Endothelial cell of umbilical vein (primary cell): ENCODE measurements around the gene PKNOX2. TPM values are rescaled to one million over a fixed set of nuclear protein-coding genes. Genes with fewer than 3 reads are reported as not detected.

ENCODE experiments used
- BruUV-seq: library from RNA; stranded (reverse); fragments of 400-500 nt; replicated peaks from 2 replicates; lab custom pipeline; 2021; lab: Mats Ljungman, UMichigan
- CTCF ChIA-PET: fragments of 300-600, 350-600 bp; sonication (Branson Sonifier 250); formaldehyde crosslinking; loops from one replicate; lab custom pipeline; 2021; ENCODE audit warnings: antibody characterized with exemption, inconsistent platforms; lab: Charles Lee
- POLR2A ChIA-PET: fragments of 300-600, 350-600 bp; sonication (Branson Sonifier 250); formaldehyde crosslinking; loops from one replicate; lab custom pipeline; 2021; ENCODE audit warnings: antibody characterized with exemption, inconsistent platforms; lab: Charles Lee
- DNase-seq: peaks from one replicate; pipeline ENCODE4 v3.0.0-alpha.2; 2011; ENCODE audit warnings: low read depth, low spot score
- FAIRE-seq: peaks from 2 replicates; lab custom pipeline; 2011; peaks lifted over from hg19 to GRCh38; lab: Jason Lieb, UNC
- H2AFZ ChIP-seq: 2 replicates; pipeline ENCODE4 v1.6.0; 2012; ENCODE audit warnings: low read depth, low read length, control low read depth, inconsistent platforms
- H3K27ac ChIP-seq: 2 replicates; pipeline ENCODE4 v1.5.1; 2011; ENCODE audit warnings: low read depth, mild to moderate bottlenecking, control low read depth, low read length, moderate library complexity; ENCODE audit not compliant: insufficient read depth
- H3K27me3 ChIP-seq, 2 experiments: 2 replicates each; pipeline versions ENCODE4 v1.6.0 to v1.6.1; 2011; ENCODE audit warnings: low read length in 2 of 2, mixed read lengths in 1 of 2; ENCODE audit not compliant: control insufficient read depth in 2 of 2, insufficient read depth in 2 of 2
- H3K36me3 ChIP-seq, 2 experiments: 2 replicates in 1 of 2; 3 replicates in 1 of 2; pipeline ENCODE4 v1.5.1; 2011; ENCODE audit warnings: low read length in 2 of 2, mild to moderate bottlenecking in 1 of 2, moderate library complexity in 1 of 2; ENCODE audit not compliant: control insufficient read depth in 2 of 2, insufficient read depth in 2 of 2; ENCODE audit errors: extremely low read depth in 1 of 2
- H3K4me1 ChIP-seq: 3 replicates; pipeline ENCODE4 v1.5.1; 2011; ENCODE audit warnings: mild to moderate bottlenecking, low read length; ENCODE audit not compliant: control insufficient read depth, insufficient read depth; ENCODE audit errors: extremely low read depth
- H3K4me2 ChIP-seq: 2 replicates; pipeline ENCODE4 v1.6.1; 2011; ENCODE audit warnings: low read length, control low read depth, mixed read lengths; ENCODE audit not compliant: insufficient read depth
- H3K4me3 ChIP-seq, 3 experiments: fragments of 200-600 bp in 1 of 3; sonication (generic), shearing (Covaris generic) in 1 of 3; replicated peaks in 1 of 3; 2 replicates each; pipeline ENCODE4 v1.5.1; 2011 to 2016; ENCODE audit warnings: control low read depth in 3 of 3, low read length in 3 of 3, mild to moderate bottlenecking in 2 of 3, inconsistent platforms in 1 of 3, low read depth in 1 of 3, moderate library complexity in 1 of 3; ENCODE audit not compliant: insufficient read depth in 1 of 3
- H3K79me2 ChIP-seq: 2 replicates; pipeline ENCODE4 v1.6.0; 2012; ENCODE audit warnings: low read length, inconsistent platforms; ENCODE audit not compliant: control insufficient read depth, insufficient read depth
- H3K9ac ChIP-seq: replicated peaks from 2 replicates; pipeline ENCODE3; 2011; ENCODE audit warnings: low read length, control low read depth; ENCODE audit not compliant: insufficient read depth; ENCODE audit errors: extremely low read depth
- H3K9me1 ChIP-seq: replicated peaks from 3 replicates; pipeline ENCODE4 v1.6.0; 2011; ENCODE audit warnings: mild to moderate bottlenecking, low read length; ENCODE audit not compliant: control insufficient read depth, insufficient read depth; ENCODE audit errors: extremely low read depth
- H3K9me3 ChIP-seq: replicated peaks from 2 replicates; pipeline ENCODE4 v1.5.1; 2012; ENCODE audit warnings: low read length, inconsistent platforms; ENCODE audit not compliant: control insufficient read depth, insufficient read depth
- H4K20me1 ChIP-seq: replicated peaks from 2 replicates; pipeline ENCODE3; 2011; ENCODE audit warnings: mild to moderate bottlenecking, low read length; ENCODE audit not compliant: control insufficient read depth, insufficient read depth; ENCODE audit errors: extremely low read depth
- CTCF ChIP-seq, 2 donors: IDR thresholded peaks; 1 replicate in 1 of 2; 2 replicates in 1 of 2; pipeline ENCODE4 v1.5.1; 2011; ENCODE audit warnings: low read length in 2 of 2, mild to moderate bottlenecking in 2 of 2, moderate library complexity in 2 of 2, control low read depth in 1 of 2, inconsistent platforms in 1 of 2, low read depth in 1 of 2; ENCODE audit not compliant: insufficient read depth in 1 of 2; ENCODE audit errors: extremely low read depth in 1 of 2
- FOS ChIP-seq: IDR thresholded peaks from 2 replicates; pipeline ENCODE4 v1.6.1; 2011; ENCODE audit warnings: mild to moderate bottlenecking, low read length, moderate library complexity, borderline replicate concordance; ENCODE audit not compliant: insufficient read depth
- GATA2 ChIP-seq: IDR thresholded peaks from 2 replicates; pipeline ENCODE4 v1.7.0; 2011; ENCODE audit warnings: low read depth, mild to moderate bottlenecking, moderate library complexity, mixed read lengths, low read length; ENCODE audit not compliant: insufficient read length, insufficient read depth
- JUN ChIP-seq: IDR thresholded peaks from 2 replicates; pipeline ENCODE4 v1.6.1; 2011; ENCODE audit warnings: borderline replicate concordance, low read depth; ENCODE audit not compliant: insufficient read length, insufficient read depth
- POLR2AphosphoS5 ChIP-seq: IDR thresholded peaks from 2 replicates; pipeline ENCODE4 v1.6.1; 2012; ENCODE audit warnings: low read depth, mild to moderate bottlenecking, control low read depth, low read length, moderate library complexity; ENCODE audit not compliant: insufficient read depth
- dilution Hi-C: fragments of 300-500 bp; cut with MboI; formaldehyde crosslinking; loops from one replicate; pipeline ENCODE4 v1.15.0; 2019; ENCODE audit warnings: low sequenced_read_pairs; ENCODE audit not compliant: extremely low pct_ligation_motif_present
- intact Hi-C: fragments of 100-400 bp; cut with micrococcal nuclease; formaldehyde crosslinking; loops from one replicate; pipeline ENCODE4 v1.10.0; 2022
- polyA plus RNA-seq, 4 experiments: library from polyadenylated mRNA; depleted of rRNA in 3 of 4; stranded (reverse) in 3 of 4; unstranded in 1 of 4; fragments of >200 nt; gene quantifications; 2 replicates each; pipeline versions ENCODE4 v1.2.1 to v1.2.3, GENCODE V29; 2011 to 2012; ENCODE audit warnings: missing spikeins in 1 of 4
- total RNA-seq: library from RNA; stranded (reverse); gene quantifications from 2 replicates; pipeline ENCODE4 v1.2.3, GENCODE V29; 2021

Gene PKNOX2
- total and polyA plus RNA-seq, 2 donors (not counting 3 experiments of a cell fraction or from before 2014, with no cell fraction given) = 0.11 to 0.91 TPM

- Histone ChIP-seq H3K79me2 (no peaks in the 10 kb centered on the region), H3K9ac (no peak overlapping the region), H3K27ac (no peak overlapping the region), H2AFZ (peak overlapping the region; percentile 49), H3K27me3 (peaks cover 0 to 10% of the 10 kb centered on the region in 2 experiments), H4K20me1 (no peaks in the 10 kb centered on the region), H3K9me3 (no peaks in the 10 kb centered on the region), H3K36me3 (no peaks in the 10 kb centered on the region), H3K9me1 (no peaks in the 10 kb centered on the region), H3K4me2 (no peak overlapping the region), H3K4me3 (no peak overlapping the region), H3K4me1 (no peaks in the 10 kb centered on the region)
- intact Hi-C loops = loop anchor here (1.0 to 2.0 kb wide), 6 partner anchors 51 to 265 kb away; no protein-coding TSS in a partner anchor
- BruUV-seq = no TSS peak
- dilution Hi-C loops = no loop called here
- TF ChIP-seq JUN = no peak
- TF ChIP-seq CTCF (IDR thresholded peaks at IDR 0.05; ENCODE audit: extremely low read depth in 1 of 2, insufficient read depth in 1 of 2, low read depth in 1 of 2, low read length in 2 of 2) = peak; percentile 90 to 95
- FAIRE-seq (peak; percentile 79), DNase-seq (peak; percentile 52)
- POLR2A ChIA-PET = no interaction called here
- CTCF ChIA-PET = interaction anchor here (0.6 to 5.9 kb wide), 50 partner anchors 8 to 292 kb away, joined by 3 to 141 read pairs (median 4); partner anchors contain the start of genes CCDC15, SLC37A2 and TMEM218
These were observed 22.6 kb upstream of the PKNOX2 start for GRCh38 chr11:125141686-125142535.

GRCh38 chr11:125146232-125146631 lies 18.3 kb upstream of the PKNOX2 start:
- no TSS peak for BruUV-seq
- Histone ChIP-seq H3K4me3 (no peak overlapping the region), H3K36me3 (no peaks in the 10 kb centered on the region), H3K27me3 (peaks cover 8 to 10% of the 10 kb centered on the region in 2 experiments), H4K20me1 (no peaks in the 10 kb centered on the region), H3K9me3 (no peaks in the 10 kb centered on the region), H3K27ac (no peak overlapping the region), H2AFZ (no peak overlapping the region), H3K9ac (no peak overlapping the region), H3K4me2 (no peak overlapping the region), H3K79me2 (no peaks in the 10 kb centered on the region), H3K9me1 (no peaks in the 10 kb centered on the region), H3K4me1 (no peaks in the 10 kb centered on the region)
- FAIRE-seq (no peak), DNase-seq (no peak)
- intact Hi-C loops = no loop called here
- CTCF ChIA-PET = interaction anchor here (1.2 kb wide), 1 partner anchor 199 kb away, joined by 4 read pairs; no protein-coding TSS in a partner anchor
- dilution Hi-C loops = no loop called here
- no peak for TF ChIP-seq POLR2AphosphoS5
- TF ChIP-seq JUN = no peak
- TF ChIP-seq GATA2 = no peak
- TF ChIP-seq FOS = no peak
- POLR2A ChIA-PET = no interaction called here
